ENCODE measurements around the gene GNGT2.
"Not testable (repeated sequence)": the region's sequence is repeated elsewhere in the genome, so short reads cannot be mapped to it uniquely, and the experiment has no call there.

GNGT2 gene

GRCh38 chr17:49180303-49180702 is 30.1 kb downstream of the GNGT2 start:
- H3K4me1 ChIP-seq: no peaks in the 10 kb centered on the region
- H3K36me3 ChIP-seq: peaks cover 0 to 6% (median 0%) of the 10 kb centered on the region in 3 donors
- peaks cover 4 to 22% (median 13%) of the 10 kb centered on the region in 3 donors for H3K9me3 ChIP-seq
- peak; percentile 64 to 65 for TF ChIP-seq CTCF (IDR thresholded peaks at IDR 0.05)
- peak; percentile 72 to 74 for DNase-seq
- no peak overlapping the region for H3K27ac ChIP-seq
- no peak overlapping the region for H3K4me3 ChIP-seq
- peaks cover 0 to 30% of the 10 kb centered on the region in 2 donors for H3K27me3 ChIP-seq
- intact Hi-C loops (cut with DNase I; ENCODE audit: low total_unique reads): loop anchor here (5.0 kb wide), 1 partner anchor 47 kb away; no protein-coding TSS in a partner anchor

- H3K4me3 ChIP-seq; DNase-seq; intact Hi-C loops (cut with DNase I; ENCODE audit: low total_unique reads); H3K27ac ChIP-seq; H3K4me1 ChIP-seq; H3K36me3 ChIP-seq: not testable (repeated sequence)
- Histone ChIP-seq H3K27me3 (peaks cover 0 to 10% of the 10 kb centered on the region in 2 donors), H3K9me3 (peaks cover 4 to 32% (median 22%) of the 10 kb centered on the region in 3 donors)
Observed at GRCh38 chr17:49175978-49176377, 34.4 kb downstream of the GNGT2 start.

- H3K4me1 ChIP-seq; H3K4me3 ChIP-seq; H3K27ac ChIP-seq; intact Hi-C loops (cut with DNase I; ENCODE audit: low total_unique reads); H3K36me3 ChIP-seq; DNase-seq: not testable (repeated sequence)
- Histone ChIP-seq H3K9me3 (peaks cover 4 to 14% (median 14%) of the 10 kb centered on the region in 3 donors), H3K27me3 (peaks cover 0 to 34% of the 10 kb centered on the region in 2 donors)
Observed at GRCh38 chr17:49170711-49171110, 39.7 kb downstream of the GNGT2 start.

- H3K27me3 ChIP-seq: peaks cover 0 to 36% of the 10 kb centered on the region in 2 donors
- no peaks in the 10 kb centered on the region for H3K4me1 ChIP-seq
- no peak for DNase-seq
- H3K27ac ChIP-seq: no peak overlapping the region
- no peak for TF ChIP-seq CTCF (IDR thresholded peaks at IDR 0.05)
- H3K36me3 ChIP-seq: no peaks in the 10 kb centered on the region
- H3K9me3 ChIP-seq: peaks cover 0 to 9% (median 9%) of the 10 kb centered on the region in 3 donors
- intact Hi-C loops (cut with DNase I; ENCODE audit: low total_unique reads): no loop called here
- H3K4me3 ChIP-seq: no peak overlapping the region
Observed at GRCh38 chr17:49170216-49170615, 40.2 kb downstream of the GNGT2 start.

DNA sequence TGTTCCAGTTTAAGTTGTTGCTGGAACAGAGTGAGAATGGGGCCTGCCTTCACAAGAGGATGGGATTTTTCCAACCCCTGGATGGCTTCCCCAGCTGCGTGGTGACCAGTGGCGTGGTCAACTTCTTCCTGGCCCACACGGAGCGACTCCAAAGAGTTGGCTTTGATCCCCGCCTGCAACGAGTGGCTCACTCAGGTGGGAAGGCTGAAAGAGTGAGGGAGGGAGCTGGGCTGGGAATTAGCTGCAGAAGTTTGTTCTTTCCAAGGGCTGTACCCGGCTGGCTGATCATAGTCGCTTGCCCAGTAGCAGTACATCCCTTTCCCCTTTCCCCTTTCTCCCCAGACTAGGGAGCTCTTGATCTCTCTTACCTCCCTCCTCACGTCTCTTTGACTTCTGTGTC is 41.7 kb downstream of the GNGT2 start:
- Histone ChIP-seq H3K4me1 (no peaks in the 10 kb centered on the region), H3K27me3 (peaks cover 0 to 50% of the 10 kb centered on the region in 2 donors), H3K27ac (no peak overlapping the region), H3K9me3 (no peaks in the 10 kb centered on the region), H3K4me3 (no peak overlapping the region), H3K36me3 (no peaks in the 10 kb centered on the region)
- intact Hi-C loops (cut with DNase I; ENCODE audit: low total_unique reads): no loop called here
- DNase-seq: no peak
- no peak for TF ChIP-seq CTCF (IDR thresholded peaks at IDR 0.05)

- DNase-seq: no peak
- no peak for TF ChIP-seq CTCF (IDR thresholded peaks at IDR 0.05)
- Histone ChIP-seq H3K4me1 (no peaks in the 10 kb centered on the region), H3K9me3 (no peaks in the 10 kb centered on the region), H3K4me3 (no peak overlapping the region), H3K27me3 (peaks cover 0 to 46% of the 10 kb centered on the region in 2 donors), H3K27ac (no peak overlapping the region), H3K36me3 (no peaks in the 10 kb centered on the region)
- intact Hi-C loops (cut with DNase I; ENCODE audit: low total_unique reads): no loop called here
Observed at GRCh38 chr17:49165143-49165542, 45.2 kb downstream of the GNGT2 start.

- TF ChIP-seq CTCF (IDR thresholded peaks at IDR 0.05): no peak
- DNase-seq: no peak
- intact Hi-C loops (cut with DNase I; ENCODE audit: low total_unique reads): no loop called here
- peaks cover 0 to 47% of the 10 kb centered on the region in 2 donors for H3K27me3 ChIP-seq
- H3K36me3 ChIP-seq: no peaks in the 10 kb centered on the region
- no peak overlapping the region for H3K4me3 ChIP-seq
- H3K9me3 ChIP-seq: no peaks in the 10 kb centered on the region
- H3K27ac ChIP-seq: no peak overlapping the region
- no peaks in the 10 kb centered on the region for H3K4me1 ChIP-seq
Observed at GRCh38 chr17:49162866-49163265, 47.5 kb downstream of the GNGT2 start.

All from tibial artery (tissue), 4 donors.